RPMI7951 (cell line): ENCODE results near the gene GABPB2. TPM values are rescaled to one million over a fixed set of nuclear protein-coding genes. Genes with fewer than 3 reads are reported as not detected.
A peak's percentile ranks its signal among the peaks of the same experiment; 100 is the strongest.

Experiments
- DNase-seq: peaks from one replicate; pipeline ENCODE4 v3.0.0-alpha.2; 2012; ENCODE audit warnings: low read depth
- total RNA-seq: library from RNA; depleted of rRNA; stranded (reverse); fragments of >200 nt; shearing (Covaris generic); gene quantifications from 2 replicates; pipeline ENCODE4 v1.2.3, GENCODE V29; 2014

GABPB2 gene
- total RNA-seq, 1 experiment from 2014 or later: 6.7 TPM

- peak; percentile 71 for DNase-seq
Measured at GRCh38 chr1:151060007-151060656, 10.4 kb upstream of the GABPB2 start, which contains the start of gene MLLT11. Gene MLLT11, plus strand, starts transcription at chr1:151060397. Its CDS starts 6,828 bp downstream, at chr1:151067225.

GRCh38 chr1:151060657-151061421 is 9.7 kb upstream of the GABPB2 start:
- DNase-seq: no peak

GRCh38 chr1:151061704-151062103 is 8.9 kb upstream of the GABPB2 start:
- DNase-seq: no peak

GRCh38 chr1:151062741-151063371 is 7.7 kb upstream of the GABPB2 start:
- DNase-seq: peak; percentile 62

- no peak for DNase-seq
Measured at GRCh38 chr1:151065089-151065645, 5.4 kb upstream of the GABPB2 start.

- no peak for DNase-seq
Measured at GRCh38 chr1:151067185-151067584, 3.4 kb upstream of the GABPB2 start.

- no peak for DNase-seq
Measured at GRCh38 chr1:151069103-151069486, 1.5 kb upstream of the GABPB2 start.

- no peak for DNase-seq
Measured at GRCh38 chr1:151072224-151072623, 1.7 kb downstream of the GABPB2 start.

- DNase-seq: no peak
Measured at GRCh38 chr1:151085953-151086559, 15.5 kb downstream of the GABPB2 start.

GRCh38 chr1:151097426-151097825 is 26.9 kb downstream of the GABPB2 start:
- DNase-seq: peak; percentile 35

- DNase-seq: no peak
Measured at GRCh38 chr1:151098126-151098525, 27.6 kb downstream of the GABPB2 start.

GRCh38 chr1:151104630-151105029 is 34.1 kb downstream of the GABPB2 start:
- no peak for DNase-seq

GRCh38 chr1:151106894-151107293 is 36.3 kb downstream of the GABPB2 start:
- DNase-seq: peak; percentile 32

GRCh38 chr1:151108331-151108730 is 37.8 kb downstream of the GABPB2 start:
- DNase-seq: no peak

- DNase-seq: no peak
Measured at GRCh38 chr1:151113877-151114276, 43.3 kb downstream of the GABPB2 start.

GRCh38 chr1:151124763-151125403 is 54.3 kb downstream of the GABPB2 start:
- no peak for DNase-seq

- DNase-seq: no peak
Measured at GRCh38 chr1:151128800-151129199, 58.2 kb downstream of the GABPB2 start.

GRCh38 chr1:151130987-151131586 is 60.5 kb downstream of the GABPB2 start:
- DNase-seq: no peak

- no peak for DNase-seq
Measured at GRCh38 chr1:151131701-151132334, 61.3 kb downstream of the GABPB2 start.

- DNase-seq: no peak
Measured at GRCh38 chr1:151132335-151133017, 61.9 kb downstream of the GABPB2 start.
